ENCODE results near the gene NR2F1-AS1. TPM values are rescaled to one million over a fixed set of nuclear protein-coding genes. Genes with fewer than 3 reads are reported as not detected.
"Not testable (repeated sequence)": the region's sequence is repeated elsewhere in the genome, so short reads cannot be mapped to it uniquely, and the experiment has no call there.

The NR2F1-AS1 gene
- total RNA-seq, 1 experiment from 2014 or later: 2.2 TPM

- no peak for DNase-seq (ENCODE audit: low read depth)
Observed at GRCh38 chr5:93577854-93578812, 2.9 kb downstream of the NR2F1-AS1 start.

- no peak for DNase-seq (ENCODE audit: low read depth)
Observed at GRCh38 chr5:93576994-93577853, 3.8 kb downstream of the NR2F1-AS1 start.

DNA sequence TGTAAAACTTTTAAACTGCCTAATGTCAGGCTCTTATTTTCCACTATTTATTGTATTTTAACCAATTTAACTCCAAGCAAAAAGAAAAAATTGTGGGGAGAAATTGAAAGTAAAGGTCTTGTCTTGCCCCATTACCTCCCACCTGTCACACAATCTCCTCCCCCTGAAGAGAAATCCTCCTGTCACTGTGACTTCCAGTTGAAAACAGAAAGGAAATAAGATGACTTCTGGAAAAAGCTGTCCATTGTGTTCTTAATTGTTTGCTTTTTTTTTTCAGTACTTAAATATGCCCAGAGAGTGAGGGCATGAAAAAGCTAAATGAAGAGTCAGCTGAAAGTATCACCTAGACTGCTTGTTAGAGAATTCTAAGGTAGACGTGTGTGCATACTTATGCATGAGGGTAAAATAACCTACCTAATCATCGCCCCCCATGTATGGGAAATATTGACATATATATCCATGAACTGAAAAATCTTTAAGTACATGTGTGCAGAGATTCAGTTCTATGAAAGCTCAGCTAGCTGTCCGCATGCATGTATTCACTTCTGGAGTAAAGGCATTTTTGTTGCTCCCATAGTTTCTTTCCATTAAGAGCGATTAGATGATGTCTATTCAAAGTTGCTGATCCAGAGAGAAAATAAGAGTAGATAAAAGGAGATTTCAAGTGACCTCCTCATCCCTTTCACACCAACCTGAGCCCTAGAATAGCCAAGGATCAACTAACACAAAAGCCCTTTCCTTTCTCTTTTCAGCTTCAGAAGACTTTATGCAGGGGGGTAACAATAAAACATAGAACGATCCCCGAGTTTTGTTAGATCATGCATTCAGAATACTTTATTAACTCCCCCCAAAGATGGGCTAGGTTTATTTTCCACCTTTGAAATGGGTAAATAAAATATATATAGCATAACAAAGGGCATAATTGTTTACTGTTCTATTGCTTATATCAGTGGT is 5.3 kb downstream of the NR2F1-AS1 start:
- no peak for DNase-seq (ENCODE audit: low read depth)

DNA sequence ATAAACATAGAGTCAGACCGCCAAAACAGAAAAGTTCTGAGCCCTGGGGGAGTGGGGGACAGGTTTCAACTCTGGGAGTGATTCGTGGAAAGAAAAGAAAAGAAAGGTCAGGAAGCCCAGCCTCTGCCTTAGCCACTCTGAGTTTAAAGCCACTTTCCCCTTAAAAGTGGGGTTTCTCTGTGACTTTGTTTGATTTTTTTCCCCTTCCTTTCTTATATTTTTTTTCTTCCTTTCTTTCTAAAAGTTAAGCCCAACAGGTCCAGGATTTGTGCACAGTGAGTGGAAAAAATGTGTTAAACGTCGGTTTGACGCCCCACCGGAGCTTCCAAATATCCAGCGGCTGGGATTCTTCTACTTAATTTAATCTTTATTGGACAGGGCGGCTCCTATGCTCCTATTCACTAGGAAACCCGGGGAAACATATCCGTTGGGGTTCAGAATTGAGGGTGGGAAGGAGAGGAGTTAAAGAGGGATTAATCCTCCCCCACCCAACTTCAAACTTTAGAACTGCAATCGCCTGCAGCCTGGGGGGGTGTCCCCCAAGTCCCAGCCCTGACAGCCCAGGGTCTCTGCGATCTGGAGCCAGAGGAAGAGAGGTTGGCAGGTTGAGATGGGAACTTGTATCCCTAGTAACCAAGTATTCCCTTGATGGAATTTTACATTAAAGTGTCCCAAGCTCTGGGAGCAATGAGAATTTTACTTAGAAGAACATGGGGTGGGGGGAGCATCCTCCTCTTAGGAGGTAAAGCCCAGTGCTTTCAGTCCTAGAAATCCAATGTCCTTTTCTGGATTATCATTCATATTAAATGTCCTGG is 6.3 kb downstream of the NR2F1-AS1 start:
- DNase-seq (ENCODE audit: low read depth): no peak

- no peak for DNase-seq (ENCODE audit: low read depth)
Observed at GRCh38 chr5:93573354-93574351, 7.4 kb downstream of the NR2F1-AS1 start.

GRCh38 chr5:93572608-93573353 is 8.2 kb downstream of the NR2F1-AS1 start:
- no peak for DNase-seq (ENCODE audit: low read depth)

DNA sequence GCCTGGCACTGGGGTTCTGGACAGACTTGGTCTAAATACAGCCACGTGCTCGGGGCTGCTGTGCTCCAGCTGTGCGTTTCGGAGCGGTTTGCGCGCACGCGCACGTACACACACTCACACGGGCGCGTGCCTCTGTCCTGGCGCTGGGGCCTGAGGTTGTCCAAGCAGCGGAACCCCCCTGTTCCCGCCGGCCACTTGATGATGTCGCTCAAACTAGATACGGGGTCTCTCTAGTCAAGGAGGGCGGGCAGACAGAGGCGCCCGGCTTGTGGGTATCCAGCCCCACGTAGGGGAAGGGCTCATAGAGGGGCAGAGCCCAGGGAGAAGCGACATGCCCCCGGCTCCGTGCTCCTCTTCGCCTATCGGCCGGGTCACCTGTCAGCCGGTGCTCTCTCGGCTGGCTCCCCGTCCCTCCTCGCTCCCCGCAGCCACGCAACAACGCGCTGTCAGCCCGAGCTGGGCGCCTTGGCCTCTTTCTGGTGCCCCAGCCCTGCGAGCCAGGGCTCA is 8.9 kb downstream of the NR2F1-AS1 start:
- no peak for DNase-seq (ENCODE audit: low read depth)

GRCh38 chr5:93571114-93571949 is 9.7 kb downstream of the NR2F1-AS1 start:
- DNase-seq (ENCODE audit: low read depth): no peak

- no peak for DNase-seq (ENCODE audit: low read depth)
Observed at GRCh38 chr5:93570294-93571113, 10.5 kb downstream of the NR2F1-AS1 start.

DNA sequence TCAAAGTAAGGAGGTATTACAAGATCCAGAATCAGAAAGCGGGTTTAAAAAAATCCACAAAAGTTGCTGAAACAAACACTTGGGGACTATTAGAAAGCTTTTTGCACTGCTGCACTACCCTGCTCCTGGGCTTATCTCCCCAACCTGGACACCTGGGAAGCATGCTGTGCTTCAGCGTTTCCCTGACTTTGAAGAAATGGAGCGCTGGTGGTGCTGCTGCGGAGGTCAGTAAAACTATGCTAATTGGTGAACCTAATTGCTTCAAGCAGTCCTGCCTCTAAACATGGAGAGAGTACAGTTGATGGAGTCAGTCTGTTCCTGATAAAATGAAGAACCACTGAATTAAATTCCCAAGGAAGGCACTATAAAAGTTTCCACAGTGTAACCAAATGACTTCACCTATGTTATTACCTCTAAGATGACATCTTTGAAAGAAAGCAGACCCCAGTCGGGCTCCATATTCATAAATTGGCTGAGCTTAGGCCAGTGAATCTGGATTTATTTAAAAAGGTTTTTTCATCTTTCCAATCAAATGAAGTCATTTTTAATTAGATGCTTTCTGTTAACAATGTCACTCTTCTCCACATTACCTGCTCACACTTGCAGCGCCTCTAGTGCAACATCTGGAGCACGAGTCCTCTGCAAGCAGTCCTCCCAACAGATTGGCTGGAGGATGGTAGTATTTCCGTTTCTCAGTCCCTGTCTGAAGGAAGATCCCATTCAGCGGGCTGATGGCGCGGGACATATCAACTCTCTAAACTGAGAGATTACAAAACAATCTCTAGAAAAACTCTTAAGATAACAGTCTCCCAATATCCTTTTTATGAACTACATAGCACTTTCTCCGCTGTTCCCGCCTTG is 11.5 kb downstream of the NR2F1-AS1 start:
- no peak for DNase-seq (ENCODE audit: low read depth)

- DNase-seq (ENCODE audit: low read depth): no peak
Observed at GRCh38 chr5:93567424-93567823, 13.6 kb downstream of the NR2F1-AS1 start.

- no peak for DNase-seq (ENCODE audit: low read depth)
Observed at GRCh38 chr5:93566091-93566490, 14.9 kb downstream of the NR2F1-AS1 start.

GRCh38 chr5:93557021-93557604 is 23.9 kb downstream of the NR2F1-AS1 start:
- DNase-seq (ENCODE audit: low read depth): no peak

DNA sequence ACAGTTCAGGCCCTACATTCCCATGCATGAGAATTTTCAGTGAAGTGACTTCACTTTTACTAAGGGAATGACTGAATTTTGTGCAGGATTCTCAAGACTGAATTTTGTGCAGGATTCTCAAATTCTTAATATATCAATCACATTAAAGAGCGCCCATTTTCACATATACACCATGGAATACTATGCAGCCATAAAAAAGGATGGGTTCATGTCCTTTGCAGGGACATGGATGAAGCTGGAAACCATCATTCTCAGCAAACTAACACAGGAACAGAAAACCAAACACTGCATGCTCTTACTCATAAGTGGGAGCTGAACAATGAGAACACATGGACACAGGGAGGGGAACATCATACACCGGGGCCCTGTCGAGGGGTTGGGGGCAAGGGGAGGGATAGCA is 31.4 kb downstream of the NR2F1-AS1 start:
- DNase-seq (ENCODE audit: low read depth): not testable (repeated sequence)

- DNase-seq (ENCODE audit: low read depth): no peak
Observed at GRCh38 chr5:93545872-93546271, 35.1 kb downstream of the NR2F1-AS1 start.

Data from HT1080 (cell line).